GM21825 (cell line): Measurements from ENCODE around the gene SYCE3.

ENCODE experiments used
- ATAC-seq: cut with Tn5 transposase; IDR thresholded peaks from one replicate; pipeline ENCODE4 v1.9.1; 2021; ENCODE audit warnings: mild to moderate bottlenecking, moderate library complexity; ENCODE audit not compliant: unreplicated experiment

SYCE3 gene

DNA sequence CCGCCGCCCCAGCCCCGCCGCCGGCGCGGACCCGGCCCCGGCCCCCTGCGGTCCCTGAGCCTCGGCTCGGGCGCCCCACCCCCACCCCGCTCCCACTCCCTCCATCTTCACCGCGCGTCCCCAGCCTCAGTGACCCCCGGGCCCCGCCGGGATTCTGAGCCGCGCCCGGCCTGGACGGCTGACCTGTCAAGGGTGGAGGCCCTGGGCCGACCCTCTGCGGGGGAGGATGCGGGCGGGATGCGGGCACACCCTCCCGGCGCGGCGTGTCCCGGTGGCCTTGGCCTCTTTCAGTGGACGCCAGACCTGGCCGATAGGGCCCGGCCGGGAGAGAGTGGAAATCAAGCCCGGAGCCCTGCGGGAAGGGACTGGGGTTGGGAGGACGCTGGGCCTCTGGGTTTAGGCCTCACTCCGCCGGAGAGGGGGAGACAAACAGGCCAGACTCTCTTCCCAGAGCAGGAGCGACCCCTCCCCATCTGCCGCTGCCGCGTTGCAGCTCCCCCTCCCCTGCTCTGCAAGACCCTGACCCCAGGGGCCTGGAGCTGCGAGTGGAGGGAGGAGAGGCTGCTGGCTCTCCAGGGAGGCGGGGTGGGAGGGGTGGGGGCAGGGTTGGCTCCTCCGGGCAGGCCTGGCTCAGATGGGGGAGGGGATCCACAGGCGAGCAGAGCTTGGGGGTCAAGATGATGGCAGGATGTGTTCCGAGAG is 38.4 kb upstream of the SYCE3 start:
- ATAC-seq, result no peak

GRCh38 chr22:50600538-50600937 is 37.8 kb upstream of the SYCE3 start, which contains the start of gene MAPK8IP2:
TSS of gene MAPK8IP2 (plus strand) at chr22:50600793. CDS start at chr22:50600819, 26 bp downstream.
- no peak for ATAC-seq

DNA sequence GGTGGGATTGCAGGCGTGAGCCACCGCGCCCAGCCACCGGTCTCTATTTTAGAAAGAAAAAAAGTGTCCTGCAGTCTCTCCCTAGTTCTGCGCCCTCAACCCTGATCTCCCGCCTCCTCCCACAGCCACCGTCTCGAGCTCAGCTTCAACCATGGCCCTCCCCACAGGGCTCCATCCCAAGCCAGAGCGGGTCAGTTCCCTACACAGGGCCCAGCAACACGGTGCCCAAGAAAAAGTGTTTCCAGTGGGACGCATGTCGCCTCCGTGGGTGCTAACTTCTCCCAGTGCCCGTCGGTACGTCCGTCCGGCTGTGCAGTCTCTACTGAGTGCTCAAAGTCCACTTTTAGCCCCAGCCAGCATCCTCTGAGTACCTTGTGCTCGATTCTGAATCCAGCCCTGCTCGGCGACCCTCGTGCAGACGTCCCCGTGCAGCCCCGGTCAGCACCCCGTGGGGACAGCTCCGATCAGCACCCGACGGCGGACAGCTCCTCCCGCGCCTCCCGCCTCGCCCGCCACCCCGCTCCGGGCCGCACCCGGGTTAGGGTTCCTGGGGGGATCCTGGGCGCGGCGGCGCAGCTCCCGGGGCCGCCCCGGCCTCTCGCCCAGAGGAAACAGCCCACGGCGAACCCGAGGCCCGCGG is 37.2 kb upstream of the SYCE3 start:
- ATAC-seq, result no peak

- no peak for ATAC-seq
Observed at GRCh38 chr22:50597097-50597496, 34.4 kb upstream of the SYCE3 start.

DNA sequence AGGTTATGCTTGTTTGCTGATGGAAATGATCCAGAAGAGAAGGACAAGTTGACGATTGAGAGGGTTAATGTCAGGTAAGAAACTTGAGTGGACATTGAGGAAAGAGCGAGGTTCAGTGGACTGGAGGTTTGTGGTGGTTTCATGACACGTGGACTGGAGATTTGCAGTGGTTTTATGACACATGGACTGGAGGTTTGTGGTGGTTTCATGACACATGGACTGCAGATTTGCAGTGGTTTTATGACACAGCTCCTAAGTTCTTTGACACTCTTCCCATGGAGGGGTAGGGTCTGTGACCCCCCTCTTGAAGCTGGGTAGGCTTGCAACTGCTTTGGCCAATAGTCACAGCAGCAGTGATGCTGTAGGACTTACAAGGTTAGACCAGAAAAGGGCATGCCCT is 32.5 kb upstream of the SYCE3 start:
- ATAC-seq, result no peak

- no peak for ATAC-seq
Observed at GRCh38 chr22:50587407-50587806, 24.7 kb upstream of the SYCE3 start.

DNA sequence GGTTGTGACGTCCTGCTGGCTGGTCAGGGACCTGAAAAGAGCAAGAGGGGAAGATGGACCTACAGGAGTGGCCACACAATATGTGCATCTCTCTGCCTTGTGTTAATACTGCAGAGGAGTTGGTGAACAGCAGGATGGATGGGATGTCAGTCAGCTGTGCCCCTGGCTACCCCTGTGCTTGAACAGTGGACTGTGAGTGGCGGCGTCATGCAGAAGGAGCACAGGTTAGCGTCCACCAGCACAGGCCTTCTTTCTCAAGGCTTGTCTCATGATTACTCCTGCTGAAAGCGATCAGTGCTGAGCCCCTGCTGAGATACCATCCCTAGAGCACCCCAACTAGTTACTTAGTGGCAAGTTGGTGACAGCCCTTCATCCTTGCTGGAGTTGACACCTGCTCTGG is 23.7 kb upstream of the SYCE3 start:
- ATAC-seq, result no peak

GRCh38 chr22:50585781-50586180 is 23.1 kb upstream of the SYCE3 start:
- no peak for ATAC-seq

DNA sequence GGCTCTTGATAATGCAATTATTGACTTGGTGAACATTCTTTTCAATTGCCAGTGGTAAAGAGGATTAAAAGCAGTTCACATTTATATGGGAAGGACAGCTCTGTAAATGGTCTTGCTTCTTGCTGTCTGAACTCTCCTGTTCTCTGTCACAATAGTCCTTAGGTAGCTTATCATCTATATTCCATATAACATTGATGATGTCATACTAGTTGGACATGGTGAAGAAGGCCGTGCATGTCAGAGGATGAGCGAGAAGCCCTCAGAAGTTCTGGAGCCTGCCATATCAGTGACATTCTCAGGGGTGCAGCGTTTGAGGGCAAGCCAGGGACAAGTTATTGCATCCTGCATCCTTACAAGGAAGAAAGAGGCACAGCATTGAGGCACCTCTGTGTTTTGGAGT is 22.5 kb upstream of the SYCE3 start:
- ATAC-seq, result no peak

DNA sequence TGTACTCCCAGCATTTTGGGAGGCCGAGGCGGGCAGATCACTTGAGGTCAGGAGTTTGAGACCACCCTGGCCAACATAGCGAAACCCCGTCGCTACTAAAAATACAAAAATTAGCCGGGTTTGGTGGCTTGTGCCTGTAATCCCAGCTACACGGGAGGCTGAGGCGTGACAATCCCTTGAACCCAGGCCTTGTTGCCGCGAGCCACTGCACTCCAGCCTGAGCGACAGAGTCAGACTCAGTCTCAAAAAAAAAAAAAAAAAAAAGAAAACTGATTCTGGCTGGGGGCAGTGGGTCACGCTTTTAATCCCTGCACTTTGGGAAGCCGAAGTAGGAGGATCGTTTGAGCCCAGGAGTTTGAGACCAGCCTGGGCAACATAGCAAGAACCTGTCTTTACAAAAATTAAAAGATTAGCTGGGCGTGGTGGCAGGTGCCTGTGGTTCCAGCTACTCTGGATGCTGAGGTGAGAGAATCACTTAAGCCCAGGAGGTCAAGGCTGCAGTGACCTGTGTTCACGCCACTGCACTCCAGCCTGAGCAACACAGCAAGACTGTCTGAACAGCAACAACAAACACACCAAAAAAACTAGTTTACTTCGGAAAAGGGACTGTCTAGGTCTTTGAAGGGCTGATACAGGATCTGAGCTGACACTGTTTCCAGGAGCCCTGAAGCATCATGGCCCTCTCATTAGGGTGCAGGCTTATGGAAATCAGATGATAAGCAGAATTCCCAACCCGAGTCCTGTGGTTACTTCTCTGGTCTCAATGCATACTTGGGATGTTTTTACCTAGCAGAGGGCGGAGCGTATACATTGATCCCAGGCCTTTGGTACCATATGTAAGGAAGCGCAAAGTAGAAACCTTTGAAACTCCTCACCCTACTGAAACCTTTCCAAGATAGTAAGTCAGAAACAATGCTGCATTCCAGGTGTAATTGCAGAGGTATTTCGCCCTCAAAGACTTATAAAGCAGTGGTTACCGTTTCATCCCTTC is 21.7 kb upstream of the SYCE3 start:
- ATAC-seq, result no peak

- peak; percentile 25 for ATAC-seq
Observed at GRCh38 chr22:50583294-50583861, 20.7 kb upstream of the SYCE3 start.

GRCh38 chr22:50582493-50583293 is 20.0 kb upstream of the SYCE3 start, which contains the start of gene CHKB:
TSS of gene CHKB (minus strand) at chr22:50582849. CDS start at chr22:50582781, 68 bp downstream.
- ATAC-seq, result peak; percentile 85

- ATAC-seq, result no peak
Observed at GRCh38 chr22:50581950-50582492, 19.3 kb upstream of the SYCE3 start.

DNA sequence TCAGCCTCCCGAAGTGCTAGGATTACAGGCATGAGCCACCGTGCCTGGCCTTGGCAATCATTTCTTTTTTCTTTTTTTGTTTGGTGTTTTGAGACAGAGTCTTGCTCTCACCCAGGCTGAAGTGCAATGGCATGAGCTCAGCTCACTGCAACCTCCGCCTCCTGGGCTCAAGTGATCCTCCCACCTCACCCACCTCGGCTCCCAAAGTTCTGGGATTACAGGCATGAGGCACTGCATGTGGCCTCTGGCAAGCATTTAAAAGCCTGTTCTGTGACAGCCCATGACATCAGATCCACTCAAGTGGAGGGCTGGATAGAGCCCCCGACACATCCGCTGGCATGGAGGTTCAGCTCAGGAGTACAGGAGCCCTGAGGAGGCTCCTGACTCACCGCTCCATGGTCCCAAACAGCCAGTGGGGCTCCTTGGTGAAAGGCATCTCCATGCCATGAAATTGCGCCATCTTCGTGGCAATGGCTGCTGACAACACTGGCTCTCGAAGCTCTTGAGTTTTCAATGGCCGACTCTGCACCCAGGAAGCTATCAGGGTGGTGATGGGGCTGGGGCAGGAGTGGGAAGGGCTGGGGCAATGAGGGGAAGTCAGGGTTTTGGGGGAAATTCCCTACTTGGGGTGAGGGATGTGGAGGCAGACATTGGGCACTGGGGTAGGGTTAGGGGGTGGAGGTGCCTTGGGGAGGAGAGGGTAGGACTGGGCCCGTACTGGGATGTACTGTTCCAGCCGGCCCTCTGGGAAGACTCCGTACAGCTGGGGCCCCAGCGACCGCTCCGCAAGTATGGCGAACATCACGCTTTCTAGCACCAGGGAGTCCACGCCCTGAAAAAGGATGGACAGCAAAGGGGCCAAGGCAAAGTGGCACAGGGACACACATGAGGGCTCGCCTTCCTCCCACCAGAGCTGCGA is 18.6 kb upstream of the SYCE3 start:
- ATAC-seq, result no peak

GRCh38 chr22:50579752-50580151 is 17.0 kb upstream of the SYCE3 start:
- ATAC-seq, result no peak

DNA sequence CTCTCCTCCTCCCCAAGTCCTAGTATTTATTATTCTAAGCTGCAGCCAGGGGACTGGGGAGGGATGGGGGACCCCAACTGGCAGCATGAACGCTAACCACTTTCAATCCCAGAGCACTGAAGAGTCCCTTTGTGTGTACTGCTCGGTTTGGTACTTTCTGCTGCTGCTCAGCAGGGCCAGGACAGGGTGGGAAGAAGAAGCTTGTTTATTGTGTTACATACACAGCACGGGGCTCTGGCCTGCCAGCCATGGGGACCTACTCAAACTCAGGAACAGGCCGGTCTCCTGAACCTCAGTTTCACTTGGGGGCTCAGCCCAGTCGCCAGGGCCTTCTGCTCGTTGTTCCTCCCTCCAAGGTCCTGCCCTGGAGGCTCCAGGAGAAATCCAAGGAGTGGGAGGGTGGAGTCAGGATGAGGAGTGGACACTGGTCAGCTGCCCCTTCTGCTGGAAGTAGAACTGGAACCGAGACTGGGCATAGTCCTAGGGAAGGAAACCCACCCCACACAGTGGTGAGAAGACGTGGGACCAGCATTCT is 16.1 kb upstream of the SYCE3 start:
- ATAC-seq, result no peak

- ATAC-seq, result no peak
Observed at GRCh38 chr22:50577987-50578775, 15.5 kb upstream of the SYCE3 start, which contains the start of gene CPT1B. TSS of gene CPT1B (minus strand) at chr22:50578427. CDS start at chr22:50577915, 512 bp downstream.

DNA sequence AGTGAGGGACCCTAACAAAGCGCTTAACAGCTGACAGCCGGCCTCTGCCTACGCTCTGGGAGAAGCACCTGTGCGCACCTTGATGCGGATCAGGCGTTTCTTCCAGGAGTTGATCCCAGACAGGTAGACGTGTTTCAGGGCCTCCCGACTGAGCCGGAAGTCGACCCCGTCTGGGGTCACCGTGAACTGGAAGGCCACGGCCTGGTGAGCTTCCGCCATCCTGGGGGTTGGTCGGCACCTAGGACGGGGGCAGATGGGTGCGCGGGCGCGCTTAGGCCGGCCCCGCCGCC is 14.9 kb upstream of the SYCE3 start:
- ATAC-seq, result no peak
